Activated naive CD8-positive, alpha-beta T cell treated with anti-CD3 and anti-CD28 coated beads, Interleukin-2, amount 10 ng/mL, durations not matched to agents 7 days and 5 days (primary cell): ENCODE results near the gene SRSF8. TPM values are rescaled to one million over a fixed set of nuclear protein-coding genes. Genes with fewer than 3 reads are reported as not detected.
A peak's percentile ranks its signal among the peaks of the same experiment; 100 is the strongest.

Source experiments
- ATAC-seq: fragments of 150-1000 bp; cut with Tn5 transposase; one replicate; pipeline ENCODE4 v1.10.0; 2021; ENCODE audit warnings: low read depth, moderate library complexity
- POLR2A ChIA-PET: fragments of 350-600 bp; sonication (Branson Sonifier 250); formaldehyde crosslinking; loops from one replicate; lab custom pipeline; 2021; ENCODE audit warnings: antibody characterized with exemption; lab: Charles Lee
- DNase-seq: peaks from one replicate; pipeline ENCODE4 v3.0.0; 2021
- H3K27ac Mint-ChIP-seq: one replicate; pipeline ENCODE4 v1.8.0; 2022; ENCODE audit warnings: mild to moderate bottlenecking, mixed read lengths
- H3K27me3 Mint-ChIP-seq: one replicate; pipeline ENCODE4 v1.8.0; 2022; ENCODE audit warnings: mild to moderate bottlenecking, moderate library complexity, mixed read lengths
- H3K36me3 Mint-ChIP-seq: one replicate; pipeline ENCODE4 v1.8.0; 2021; ENCODE audit warnings: mild to moderate bottlenecking, mixed read lengths
- H3K4me1 Mint-ChIP-seq: one replicate; pipeline ENCODE4 v1.8.0; 2021; ENCODE audit warnings: mixed read lengths
- H3K4me3 Mint-ChIP-seq: one replicate; pipeline ENCODE4 v1.8.0; 2022; ENCODE audit warnings: mild to moderate bottlenecking, moderate library complexity, mixed read lengths
- H3K9me3 Mint-ChIP-seq: one replicate; pipeline ENCODE4 v1.8.0; 2021; ENCODE audit warnings: mixed read lengths
- total RNA-seq, 2 experiments: library from RNA; stranded (reverse); gene quantifications; one replicate each; pipeline ENCODE4 v1.2.3, GENCODE V29; 2021

SRSF8 gene
- total RNA-seq, 2 experiments from 2014 or later, result 45.1 to 55.8 TPM

DNA sequence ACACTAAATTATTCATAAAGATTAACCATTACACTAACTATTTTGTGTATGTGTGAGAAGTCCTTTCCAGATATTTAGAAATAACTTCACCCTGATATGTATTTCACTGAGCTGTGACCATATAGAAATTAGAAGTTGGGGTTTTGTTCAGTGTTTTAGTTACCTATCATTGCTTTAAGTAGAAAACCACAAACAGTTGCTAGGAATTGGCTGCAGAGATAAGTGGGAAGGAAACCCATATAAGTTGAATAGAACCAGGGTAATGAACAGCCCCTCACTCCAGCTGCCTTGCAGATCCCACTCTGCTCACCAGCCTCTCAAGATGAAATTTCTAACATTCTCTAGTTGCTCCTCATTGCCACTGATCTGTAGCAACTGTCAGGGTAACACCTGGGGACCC is 10.3 kb downstream of the SRSF8 start:
- no peak for ATAC-seq
- DNase-seq, result no peak
- H3K4me3 Mint-ChIP-seq, result no peak overlapping the region
- H3K4me1 Mint-ChIP-seq, result peaks cover 18% of the 10 kb centered on the region
- POLR2A ChIA-PET, result interaction anchor here (0.6 to 1.5 kb wide), 2 partner anchors 12 to 688 kb away, joined by 5 to 9 read pairs; partner anchors contain the start of gene ENDOD1
- no peaks in the 10 kb centered on the region for H3K36me3 Mint-ChIP-seq
- no peaks in the 10 kb centered on the region for H3K27me3 Mint-ChIP-seq
- H3K27ac Mint-ChIP-seq, result no peak overlapping the region
- no peaks in the 10 kb centered on the region for H3K9me3 Mint-ChIP-seq

DNA sequence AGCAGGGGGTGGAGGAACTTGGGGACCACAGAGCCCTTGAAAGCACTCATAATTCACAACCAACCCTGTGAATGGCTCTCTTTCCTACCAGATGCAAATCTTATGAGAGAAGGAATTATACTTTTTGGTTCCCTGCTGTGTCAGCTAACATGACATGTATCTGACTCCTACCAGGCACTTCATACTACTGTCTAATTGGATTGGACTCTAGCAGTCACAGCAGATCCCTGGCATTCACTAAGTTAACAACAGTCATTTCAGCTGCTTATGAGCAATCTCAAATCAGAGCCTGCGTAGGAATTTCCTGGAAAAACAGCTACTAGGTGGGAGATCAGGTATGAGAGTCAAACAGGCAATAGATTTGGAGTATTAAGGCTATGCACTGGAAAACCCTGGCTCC is 11.8 kb downstream of the SRSF8 start:
- no peak for ATAC-seq
- POLR2A ChIA-PET, result interaction anchor here (1.1 kb wide), 1 partner anchor 11 kb away, joined by 7 read pairs; the partner anchor contains the start of gene ENDOD1

DNA sequence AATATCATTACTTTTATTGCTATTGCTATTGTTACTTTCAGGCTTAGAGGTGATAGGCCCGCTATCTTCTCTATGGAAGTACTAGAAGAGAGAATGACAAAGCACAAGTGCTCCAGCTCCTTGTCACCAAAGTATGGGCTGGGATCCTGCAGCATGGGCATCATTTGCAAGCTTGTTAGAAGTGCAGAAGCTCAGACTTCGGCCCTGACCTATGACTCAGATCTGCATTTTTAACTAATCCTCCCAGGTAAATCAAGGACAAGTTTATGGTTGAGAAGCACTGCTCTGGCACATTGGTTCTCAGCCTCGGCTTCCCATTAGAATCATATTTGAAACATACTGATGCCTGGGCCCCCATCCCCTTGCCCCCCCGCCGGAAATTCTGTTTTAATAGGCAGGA is 14.3 kb downstream of the SRSF8 start:
- POLR2A ChIA-PET, result interaction anchor here (2.0 kb wide), 1 partner anchor 9 kb away, joined by 12 read pairs; the partner anchor contains the start of gene ENDOD1
- no peak overlapping the region for H3K4me3 Mint-ChIP-seq
- no peaks in the 10 kb centered on the region for H3K9me3 Mint-ChIP-seq
- H3K36me3 Mint-ChIP-seq, result peaks cover 1% of the 10 kb centered on the region
- peaks cover 27% of the 10 kb centered on the region for H3K4me1 Mint-ChIP-seq
- H3K27ac Mint-ChIP-seq, result no peak overlapping the region
- H3K27me3 Mint-ChIP-seq, result no peaks in the 10 kb centered on the region
- no peak for DNase-seq
- no peak for ATAC-seq

More for the DNA sequence above, 11.8 kb downstream of the SRSF8 start:
- Mint-ChIP-seq H3K4me1 (peaks cover 20% of the 10 kb centered on the region), H3K27ac (no peak overlapping the region), H3K4me3 (no peak overlapping the region), H3K9me3 (no peaks in the 10 kb centered on the region), H3K36me3 (no peaks in the 10 kb centered on the region), H3K27me3 (no peaks in the 10 kb centered on the region)
- DNase-seq, result no peak

DNA sequence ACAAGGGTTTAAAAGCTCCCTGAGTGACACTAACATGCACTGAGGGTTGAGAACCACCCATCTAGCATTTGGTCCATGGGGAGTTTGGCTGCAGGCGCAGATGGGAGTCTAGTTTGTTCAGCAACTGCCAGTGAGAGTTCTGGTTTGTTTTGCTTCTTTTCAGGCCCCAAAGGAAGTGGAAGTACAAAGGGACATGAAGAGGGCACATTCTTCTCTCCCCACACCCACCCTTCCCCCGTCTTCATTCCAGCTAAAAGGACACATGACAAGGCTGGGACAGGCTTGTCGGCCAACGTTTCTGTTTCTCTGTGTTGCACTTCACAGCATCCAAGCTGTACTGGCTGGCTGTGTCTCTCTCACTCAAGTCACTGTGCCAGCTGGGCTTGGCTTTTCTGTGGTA is 14.7 kb downstream of the SRSF8 start:
- Mint-ChIP-seq H3K27me3 (no peaks in the 10 kb centered on the region), H3K4me3 (no peak overlapping the region), H3K27ac (no peak overlapping the region), H3K9me3 (no peaks in the 10 kb centered on the region), H3K4me1 (peaks cover 25% of the 10 kb centered on the region), H3K36me3 (peaks cover 1% of the 10 kb centered on the region)
- DNase-seq (no peak), ATAC-seq (no peak)
- POLR2A ChIA-PET, result interaction anchor here (1.5 to 2.0 kb wide), 2 partner anchors 8 to 14 kb away, joined by 5 to 12 read pairs; partner anchors contain the start of gene ENDOD1

DNA sequence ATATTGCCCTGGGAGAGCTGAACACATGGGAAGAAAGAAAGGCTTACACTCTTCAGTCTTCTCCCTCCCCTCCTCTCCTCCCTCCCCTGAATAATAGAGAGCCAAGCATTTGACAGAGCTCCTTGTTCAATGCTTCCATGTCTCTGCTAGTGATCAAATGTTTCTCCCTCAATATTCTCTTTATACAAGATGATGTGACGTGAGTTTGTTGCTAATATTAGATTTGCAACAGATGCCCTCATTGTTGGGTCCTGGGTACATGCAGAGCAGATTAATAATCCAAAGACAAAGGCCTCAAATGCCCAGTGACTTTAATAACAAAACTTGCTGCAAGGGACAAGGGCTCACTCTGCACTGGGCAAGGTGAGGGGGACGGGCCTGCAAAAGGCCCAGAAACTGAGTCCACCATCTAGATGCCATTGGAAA is 15.9 kb downstream of the SRSF8 start:
- Mint-ChIP-seq H3K4me1 (peaks cover 20% of the 10 kb centered on the region), H3K36me3 (peaks cover 1% of the 10 kb centered on the region), H3K9me3 (no peaks in the 10 kb centered on the region), H3K27me3 (no peaks in the 10 kb centered on the region), H3K27ac (no peak overlapping the region), H3K4me3 (no peak overlapping the region)
- ATAC-seq (no peak), DNase-seq (no peak)
- POLR2A ChIA-PET, result interaction anchor here (1.5 kb wide), 1 partner anchor 15 kb away, joined by 5 read pairs; no protein-coding TSS in a partner anchor

DNA sequence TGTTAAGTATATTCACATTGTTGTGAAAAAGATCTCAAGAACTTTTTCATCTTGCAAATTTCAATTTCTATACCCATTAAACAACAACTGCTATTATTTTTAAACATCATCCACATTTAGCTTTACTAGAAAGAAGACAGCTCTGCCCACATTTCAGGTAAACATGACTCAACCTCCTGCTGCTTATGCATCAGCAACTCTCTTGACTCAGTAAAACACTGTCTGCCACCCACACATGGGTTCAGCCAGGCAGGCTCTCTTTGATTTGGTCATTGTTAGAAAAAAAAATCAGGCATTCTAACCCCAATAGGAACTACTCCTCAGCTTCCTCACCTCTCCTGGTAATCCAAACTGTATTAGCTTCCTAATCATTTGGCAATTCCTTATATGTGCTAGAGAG is 17.8 kb downstream of the SRSF8 start:
- ATAC-seq (no peak), DNase-seq (no peak)
- no peak overlapping the region for H3K4me3 Mint-ChIP-seq
- H3K36me3 Mint-ChIP-seq, result peaks cover 1% of the 10 kb centered on the region
- H3K4me1 Mint-ChIP-seq, result peaks cover 26% of the 10 kb centered on the region
- no peak overlapping the region for H3K27ac Mint-ChIP-seq
- POLR2A ChIA-PET, result interaction anchor here (0.9 to 1.1 kb wide), 2 partner anchors 12 to 112 kb away, joined by 3 to 4 read pairs; partner anchors contain the start of gene CWC15
- no peaks in the 10 kb centered on the region for H3K9me3 Mint-ChIP-seq
- H3K27me3 Mint-ChIP-seq, result no peaks in the 10 kb centered on the region

DNA sequence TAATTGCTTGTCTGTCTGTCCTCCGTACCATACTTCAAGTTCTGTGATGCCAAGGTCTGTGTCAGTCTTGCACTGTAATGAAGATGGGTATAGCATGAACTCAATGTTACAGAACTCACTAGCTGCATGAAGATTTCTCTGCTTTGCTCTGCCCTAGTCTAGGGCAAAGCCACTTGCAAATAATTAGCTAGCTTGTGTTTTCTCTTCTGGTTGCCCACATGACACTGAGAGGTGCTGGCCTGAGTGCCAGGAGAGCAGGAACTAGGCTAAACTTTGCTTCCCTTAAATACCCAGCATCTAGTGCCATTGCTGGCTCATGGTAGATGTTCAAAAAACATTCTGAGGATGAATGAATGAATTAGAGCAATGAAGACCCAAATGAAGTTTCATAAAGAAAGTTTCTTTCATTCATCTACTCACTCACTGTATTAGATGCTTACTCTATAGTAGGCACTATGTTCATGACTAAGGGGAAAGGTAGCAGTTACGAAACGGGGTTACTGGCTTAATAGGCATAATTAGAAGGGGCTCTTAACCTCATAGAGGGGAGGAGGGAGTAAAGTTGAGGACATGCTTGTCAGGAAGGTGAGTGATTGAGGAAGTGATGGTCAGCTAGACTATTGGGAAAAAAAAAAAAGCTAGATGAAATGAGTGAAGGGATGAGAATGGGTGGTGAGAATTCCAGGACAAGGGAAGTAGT is 18.5 kb downstream of the SRSF8 start:
- peaks cover 20% of the 10 kb centered on the region for H3K4me1 Mint-ChIP-seq
- no peaks in the 10 kb centered on the region for H3K9me3 Mint-ChIP-seq
- peaks cover 1% of the 10 kb centered on the region for H3K36me3 Mint-ChIP-seq
- POLR2A ChIA-PET, result interaction anchor here (0.9 to 1.1 kb wide), 2 partner anchors 12 to 113 kb away, joined by 3 to 4 read pairs; partner anchors contain the start of gene CWC15
- ATAC-seq (no peak), DNase-seq (no peak)
- H3K27me3 Mint-ChIP-seq, result no peaks in the 10 kb centered on the region
- H3K4me3 Mint-ChIP-seq, result no peak overlapping the region
- no peak overlapping the region for H3K27ac Mint-ChIP-seq

DNA sequence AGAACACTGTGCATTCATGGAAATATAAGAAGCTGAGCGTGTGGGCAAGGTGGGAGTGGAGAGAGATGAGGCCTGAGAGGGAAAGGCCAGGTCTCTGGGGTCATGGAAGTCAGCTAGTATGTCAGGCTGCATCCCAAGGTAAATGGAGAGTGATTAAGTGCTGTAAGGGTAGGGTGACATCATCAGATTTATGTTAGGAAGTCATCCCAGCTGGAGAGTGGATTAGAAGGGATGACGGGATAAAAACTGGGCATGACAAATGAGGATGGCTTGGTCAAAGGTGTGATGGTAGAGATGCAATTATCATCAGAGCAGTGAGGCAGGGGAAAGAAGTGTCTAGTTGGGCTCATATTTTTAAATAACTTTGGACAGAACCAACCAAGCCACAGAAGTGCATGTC is 19.4 kb downstream of the SRSF8 start:
- Mint-ChIP-seq H3K9me3 (no peaks in the 10 kb centered on the region), H3K27ac (peak overlapping the region; percentile 34)
- POLR2A ChIA-PET, result no interaction called here

DNA sequence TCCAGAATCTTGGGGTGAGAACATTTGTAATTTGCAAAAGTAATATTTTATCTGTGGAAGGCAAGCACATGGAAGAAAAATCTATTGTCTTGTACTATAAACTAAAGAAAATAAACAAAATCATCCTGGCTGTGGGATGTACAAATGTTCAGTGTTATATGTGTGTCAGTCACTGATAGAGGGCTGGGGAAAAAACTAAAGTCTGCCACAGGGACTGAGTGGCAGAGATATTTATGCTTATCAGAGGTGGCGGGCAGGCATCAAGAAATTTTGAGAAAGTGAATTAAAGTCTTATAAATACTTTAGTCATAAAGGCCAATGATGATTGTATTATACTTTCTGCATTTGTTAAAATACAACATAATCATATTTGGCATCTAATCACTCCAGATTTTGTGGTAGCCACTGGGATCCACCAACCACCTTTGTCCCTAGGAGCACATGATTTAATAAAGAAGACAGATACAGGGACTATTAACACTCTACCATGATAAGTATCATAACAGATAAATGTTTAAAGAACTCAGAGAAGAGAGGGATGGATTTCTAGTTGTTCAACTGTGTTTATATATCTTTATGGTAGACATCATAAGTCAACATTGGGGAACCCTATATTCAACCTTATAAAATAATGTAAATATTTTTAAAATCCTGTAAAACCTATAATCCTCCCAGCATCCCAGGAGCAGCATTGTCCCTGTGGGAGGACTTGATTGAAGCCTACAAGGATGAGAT is 20.3 kb downstream of the SRSF8 start:
- no peaks in the 10 kb centered on the region for H3K27me3 Mint-ChIP-seq
- peaks cover 34% of the 10 kb centered on the region for H3K4me1 Mint-ChIP-seq
- no peak overlapping the region for H3K4me3 Mint-ChIP-seq
- DNase-seq (no peak), ATAC-seq (no peak)
- POLR2A ChIA-PET, result interaction anchor here (7.6 kb wide), 1 partner anchor 19 kb away, joined by 152 read pairs; the partner anchor contains the start of gene SRSF8
- H3K9me3 Mint-ChIP-seq, result no peaks in the 10 kb centered on the region
- H3K27ac Mint-ChIP-seq, result peak overlapping the region; percentile 44
- H3K36me3 Mint-ChIP-seq, result peaks cover 5% of the 10 kb centered on the region

More for the DNA sequence above, 19.4 kb downstream of the SRSF8 start:
- DNase-seq (no peak), ATAC-seq (no peak)
- H3K27me3 Mint-ChIP-seq, result no peaks in the 10 kb centered on the region
- peaks cover 1% of the 10 kb centered on the region for H3K36me3 Mint-ChIP-seq
- H3K4me3 Mint-ChIP-seq, result no peak overlapping the region
- H3K4me1 Mint-ChIP-seq, result peaks cover 28% of the 10 kb centered on the region

DNA sequence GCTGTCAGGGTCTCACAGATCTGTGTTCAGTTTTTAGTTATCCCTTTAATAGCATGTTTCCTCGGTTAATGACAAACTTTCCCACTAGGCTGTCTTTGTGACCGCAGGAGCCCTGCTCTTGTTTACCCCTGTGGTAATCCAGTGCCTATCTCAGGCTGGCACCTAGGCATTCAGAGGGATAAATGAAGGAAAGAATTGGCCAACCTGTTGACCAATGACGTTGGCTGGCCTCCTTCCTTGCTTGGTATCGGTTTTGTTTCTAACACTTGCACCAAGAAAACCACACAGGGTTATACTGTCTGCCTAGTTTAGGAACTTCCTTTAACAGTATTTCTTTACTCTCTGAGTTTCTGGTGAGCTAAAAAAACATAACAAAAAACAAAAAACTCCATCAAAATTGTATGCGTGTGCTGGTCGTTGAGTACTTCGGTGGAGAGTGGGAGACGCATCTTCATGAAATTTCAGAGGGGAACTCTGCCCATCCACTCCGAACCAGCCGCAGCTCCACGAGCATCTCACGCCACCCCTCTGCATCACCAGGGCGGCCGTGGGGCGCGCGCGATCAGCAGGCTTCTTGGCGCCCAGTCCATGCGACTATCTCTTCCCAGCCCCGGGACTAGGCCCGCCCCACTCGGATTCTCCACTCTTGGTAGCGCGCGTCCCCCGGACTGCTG is 22.4 kb downstream of the SRSF8 start:
- ATAC-seq (peak; percentile 60), DNase-seq (peak; percentile 41)
- H3K27me3 Mint-ChIP-seq, result no peaks in the 10 kb centered on the region
- H3K4me3 Mint-ChIP-seq, result peak overlapping the region; percentile 92
- peaks cover 51% of the 10 kb centered on the region for H3K4me1 Mint-ChIP-seq
- H3K36me3 Mint-ChIP-seq, result peaks cover 7% of the 10 kb centered on the region
- no peaks in the 10 kb centered on the region for H3K9me3 Mint-ChIP-seq
- POLR2A ChIA-PET, result interaction anchor here (0.7 to 7.6 kb wide), 18 partner anchors 8 to 701 kb away, joined by 3 to 152 read pairs (median 9); partner anchors contain the start of genes CEP57, CWC15, FAM76B and KDM4D
- peak overlapping the region; percentile 98 for H3K27ac Mint-ChIP-seq

DNA sequence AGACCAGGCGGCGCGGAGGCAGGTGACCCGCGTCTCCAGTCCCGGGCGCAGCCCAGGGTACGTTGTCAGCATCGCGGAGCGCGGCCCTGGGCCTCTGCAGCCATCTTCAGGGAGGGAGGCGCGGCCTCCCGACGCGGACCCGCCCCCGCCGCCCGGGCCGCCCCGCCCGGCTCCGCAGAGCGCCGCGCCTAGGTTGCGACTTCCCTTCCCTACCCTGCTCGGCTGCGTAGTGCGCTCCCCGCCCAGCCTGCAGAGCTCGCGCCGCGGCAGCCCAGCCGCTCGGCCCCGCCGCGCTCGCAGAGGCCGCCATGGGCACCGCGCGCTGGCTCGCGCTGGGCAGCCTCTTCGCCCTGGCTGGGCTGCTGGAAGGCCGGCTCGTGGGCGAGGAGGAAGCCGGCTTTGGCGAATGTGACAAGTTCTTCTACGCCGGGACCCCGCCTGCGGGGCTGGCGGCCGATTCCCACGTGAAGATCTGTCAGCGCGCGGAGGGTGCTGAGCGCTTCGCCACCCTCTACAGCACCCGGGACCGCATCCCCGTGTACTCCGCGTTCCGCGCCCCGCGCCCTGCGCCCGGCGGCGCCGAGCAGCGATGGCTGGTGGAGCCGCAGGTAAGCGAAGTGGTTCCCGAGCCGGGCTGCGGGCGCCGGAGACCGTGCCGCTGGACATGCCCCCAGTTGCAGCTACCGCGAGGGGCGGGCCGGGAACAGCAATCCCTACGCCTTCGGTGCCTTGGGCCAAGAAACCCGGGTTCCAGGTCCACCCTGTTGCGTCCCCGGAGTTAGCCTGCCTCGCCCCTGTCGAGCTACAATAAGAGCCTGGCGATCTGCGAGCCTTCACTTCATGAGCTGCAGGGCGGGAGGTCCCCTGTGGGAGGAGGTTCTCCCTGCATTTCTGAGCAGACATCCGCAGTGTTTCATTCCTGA is 23.2 kb downstream of the SRSF8 start, which contains the start of gene ENDOD1:
Gene ENDOD1, plus strand, starts transcription at position 227 of the 923 bp plus-strand sequence. Its CDS starts 82 bp downstream, at position 309.
- no peaks in the 10 kb centered on the region for H3K27me3 Mint-ChIP-seq
- H3K27ac Mint-ChIP-seq, result peak within 1 kb of the TSS; percentile 98
- no peaks in the 10 kb centered on the region for H3K9me3 Mint-ChIP-seq
- H3K4me3 Mint-ChIP-seq, result peak within 1 kb of the TSS; percentile 93
- POLR2A ChIA-PET, result interaction anchor here (0.6 to 7.6 kb wide), 22 partner anchors 9 to 1349 kb away, joined by 3 to 152 read pairs (median 8); partner anchors contain the start of genes CEP57, CWC15, FAM76B and KDM4D
- peak; percentile 92 for DNase-seq
- ATAC-seq, result peak; percentile 95
- peaks cover 54% of the 10 kb centered on the region for H3K4me1 Mint-ChIP-seq
- peaks cover 7% of the 10 kb centered on the region for H3K36me3 Mint-ChIP-seq
